Stimulated activated CD4-positive, alpha-beta T cell treated with anti-CD3 and anti-CD28 coated beads, Interleukin-1b, Interleukin-23, amount 100 ng/mL, for 4 hours (primary cell): Measurements from ENCODE around the gene DIABLO.
"Not testable (repeated sequence)": the region's sequence is repeated elsewhere in the genome, so short reads cannot be mapped to it uniquely, and the experiment has no call there.

ENCODE experiments used
- DNase-seq, 2 donors: peaks; one replicate each; pipeline ENCODE4 v3.0.0-alpha.2; 2020; ENCODE audit warnings: low read depth in 2 of 2

The DIABLO gene

GRCh38 chr12:122189626-122190475, 36.0 kb downstream of the DIABLO start:
- DNase-seq, result no peak

- DNase-seq, result no peak
Measured at GRCh38 chr12:122187466-122187865, 38.4 kb downstream of the DIABLO start.

DNA sequence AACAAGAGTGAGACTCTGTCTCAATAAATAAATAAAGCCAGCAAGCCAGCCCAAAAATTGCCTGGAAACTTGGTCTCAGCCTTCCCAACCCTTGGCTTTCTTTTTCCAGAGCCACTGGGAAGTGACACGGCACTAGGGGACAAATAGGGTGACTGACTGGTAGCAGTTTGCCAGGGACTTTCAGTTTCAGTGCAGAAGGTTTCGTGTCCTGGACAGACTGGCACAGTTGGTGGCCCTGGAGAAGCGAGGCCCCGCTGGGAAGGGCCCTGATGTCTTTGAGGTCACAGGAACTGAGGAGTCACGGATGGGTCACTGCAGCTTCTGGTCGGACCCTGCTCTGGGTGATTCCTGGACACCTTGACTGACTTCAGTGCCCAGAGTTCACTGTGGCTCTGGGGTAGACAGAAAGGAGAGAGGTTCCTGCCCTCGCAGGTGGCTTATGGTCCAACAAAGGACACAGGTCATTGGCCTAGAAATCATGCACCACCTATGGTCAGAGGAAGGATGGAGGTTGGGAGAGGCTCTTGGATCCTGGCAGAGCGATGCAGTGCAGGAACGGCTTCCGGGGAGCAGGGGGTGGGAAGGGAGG, 40.3 kb downstream of the DIABLO start:
- no peak for DNase-seq

- no peak for DNase-seq
Measured at GRCh38 chr12:122185079-122185478, 40.8 kb downstream of the DIABLO start.

GRCh38 chr12:122184517-122184916, 41.3 kb downstream of the DIABLO start:
- no peak for DNase-seq

DNA sequence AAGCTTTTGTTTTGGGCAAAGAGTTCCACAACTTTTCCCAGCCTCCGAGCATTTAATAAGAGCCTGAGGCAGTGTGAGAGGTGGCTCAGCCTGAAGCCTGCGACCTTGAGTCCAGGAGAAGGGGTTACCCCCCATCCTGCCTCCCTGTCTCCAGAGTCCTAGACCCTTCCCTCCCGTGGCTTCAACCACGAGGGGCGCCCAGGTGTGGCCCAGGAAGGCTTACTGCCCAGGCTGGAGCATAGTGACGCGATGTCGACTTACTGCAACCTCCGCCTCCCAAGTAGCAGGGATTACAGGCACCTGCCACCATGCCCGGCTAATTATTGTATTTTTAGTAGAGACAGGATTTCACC, 42.3 kb downstream of the DIABLO start:
- DNase-seq, result no peak

DNA sequence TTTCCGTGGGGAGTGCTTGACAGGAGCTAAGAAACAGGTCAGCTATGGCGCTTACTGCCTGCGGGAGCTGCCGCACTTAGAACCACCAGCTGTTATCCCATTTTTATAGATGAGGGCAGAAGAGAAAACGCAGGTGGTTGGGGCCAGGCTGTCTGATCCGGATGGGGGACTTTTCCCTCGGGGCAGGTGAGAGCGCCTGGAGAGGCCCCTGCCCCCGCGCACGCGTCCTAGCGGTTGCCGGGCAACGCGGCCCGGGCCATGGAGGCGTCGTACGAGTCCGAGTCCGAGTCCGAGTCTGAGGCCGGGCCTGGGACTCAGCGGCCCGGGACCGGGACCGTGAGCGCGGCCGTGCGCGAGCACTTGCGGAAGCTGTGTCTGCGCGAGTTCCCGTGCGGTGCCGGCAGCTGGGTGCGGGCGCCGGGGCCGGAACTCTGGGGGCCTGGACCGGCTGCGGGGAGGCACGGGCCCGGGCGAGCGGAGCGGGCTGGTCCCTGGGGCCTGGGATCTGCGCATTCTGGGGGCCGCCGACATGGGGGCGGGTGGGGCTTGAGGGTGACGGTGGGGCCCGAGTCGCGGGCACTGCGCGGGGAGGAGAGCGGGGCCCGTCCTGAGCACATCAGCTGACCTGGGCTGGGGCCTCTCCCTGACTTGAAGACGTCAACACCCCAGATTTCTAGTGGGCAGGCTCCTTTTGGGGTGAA, 42.8 kb downstream of the DIABLO start, which contains the start of gene LRRC43:
LRRC43 (plus strand) TSS at position 237 of the 701 bp plus-strand sequence; CDS start at position 259, 22 bp downstream.
- no peak for DNase-seq

- DNase-seq, result not testable (repeated sequence)
Measured at GRCh38 chr12:122176473-122176872, 49.4 kb downstream of the DIABLO start.

DNA sequence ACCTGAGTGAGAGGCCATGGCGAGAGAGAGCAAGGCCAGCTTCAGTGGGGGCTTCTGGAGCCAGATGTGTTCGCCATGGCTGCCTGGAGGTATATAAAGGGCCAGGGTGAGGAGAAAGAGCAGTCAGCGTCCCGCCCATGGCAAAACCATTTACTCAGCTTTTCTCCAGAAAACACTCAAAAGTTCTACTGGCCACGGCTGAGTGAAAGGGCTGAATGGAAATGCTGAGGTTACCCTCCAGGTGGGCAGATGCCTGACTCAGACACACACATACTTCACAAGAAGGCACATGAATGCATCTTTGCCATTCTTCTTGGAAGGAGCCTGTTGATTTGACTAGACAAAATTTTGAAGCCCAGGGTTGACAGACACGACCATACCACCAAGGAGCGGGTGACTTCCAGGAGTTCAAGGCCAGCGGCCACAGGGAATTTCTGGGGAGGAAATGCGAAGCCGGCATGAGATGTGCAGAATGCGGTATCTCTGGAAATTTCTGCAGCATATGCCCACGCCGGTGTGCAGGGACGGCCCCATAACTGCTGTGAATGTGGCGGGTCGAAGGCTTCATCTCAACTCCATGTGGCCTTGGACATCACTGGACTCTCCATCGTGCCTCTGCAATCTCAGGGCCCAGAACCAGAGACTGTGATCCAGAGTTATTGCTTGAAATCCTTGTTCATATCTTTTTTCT, 51.6 kb downstream of the DIABLO start, which contains the start of gene IL31:
IL31 (minus strand) TSS at position 67 of the 691 bp plus-strand sequence; CDS start at position 18, 49 bp downstream.
- DNase-seq, result no peak

DNA sequence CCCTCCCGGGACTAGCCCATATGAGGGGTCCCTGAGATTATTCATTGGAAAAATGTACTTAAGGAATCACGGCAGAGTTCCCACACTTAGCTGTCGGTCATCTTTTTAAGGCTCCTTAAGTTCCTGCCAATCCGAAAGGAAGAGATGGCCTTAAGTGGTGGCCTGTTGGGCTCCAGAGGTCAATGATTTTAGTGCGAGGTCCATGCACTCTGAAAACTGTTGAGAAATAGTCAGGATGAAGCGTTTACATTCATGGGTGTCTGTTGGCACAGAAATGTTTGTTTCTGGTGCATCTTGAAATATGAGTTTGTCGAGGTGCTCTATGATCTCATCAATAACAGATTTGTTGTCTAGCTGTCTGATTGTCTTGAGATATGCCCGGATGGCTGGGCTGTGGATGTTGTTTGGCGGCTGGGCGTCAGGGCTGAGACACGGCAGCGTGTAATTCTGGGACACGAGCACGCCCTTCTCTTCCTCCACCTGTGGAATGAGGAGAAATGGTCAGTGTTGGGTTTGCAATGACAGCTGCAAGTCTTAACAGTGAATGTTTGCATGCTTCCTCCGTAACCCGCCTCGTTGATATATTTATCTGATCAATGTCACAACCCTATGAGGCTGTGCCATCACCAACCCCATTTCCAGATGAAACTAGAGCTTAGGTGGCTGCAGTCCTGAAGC, 53.5 kb downstream of the DIABLO start:
- no peak for DNase-seq

DNA sequence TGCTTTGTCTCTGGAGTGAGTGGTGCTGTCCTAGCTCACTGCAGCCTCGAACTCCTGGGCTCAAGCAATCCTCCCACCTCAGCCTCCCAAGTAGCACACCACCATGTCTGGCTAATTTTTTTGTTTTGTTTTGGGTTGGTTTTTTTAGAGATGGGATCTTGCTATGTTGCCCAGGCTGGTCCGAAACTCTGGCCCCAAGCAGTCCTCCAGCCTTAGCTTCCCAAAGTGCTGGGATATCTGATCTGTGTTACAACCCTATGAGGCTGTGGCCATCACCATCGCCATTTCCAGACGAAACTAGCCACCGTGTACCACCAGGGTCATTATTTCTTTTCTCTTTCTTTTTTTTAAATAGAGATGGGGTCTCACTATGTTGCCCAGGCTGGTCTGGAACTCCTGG, 54.5 kb downstream of the DIABLO start:
- DNase-seq, result no peak

GRCh38 chr12:122168492-122168891, 57.4 kb downstream of the DIABLO start:
- no peak for DNase-seq

GRCh38 chr12:122167356-122167925, 58.4 kb downstream of the DIABLO start:
- DNase-seq, result no peak

- DNase-seq, result no peak
Measured at GRCh38 chr12:122166422-122167349, 59.2 kb downstream of the DIABLO start.

DNA sequence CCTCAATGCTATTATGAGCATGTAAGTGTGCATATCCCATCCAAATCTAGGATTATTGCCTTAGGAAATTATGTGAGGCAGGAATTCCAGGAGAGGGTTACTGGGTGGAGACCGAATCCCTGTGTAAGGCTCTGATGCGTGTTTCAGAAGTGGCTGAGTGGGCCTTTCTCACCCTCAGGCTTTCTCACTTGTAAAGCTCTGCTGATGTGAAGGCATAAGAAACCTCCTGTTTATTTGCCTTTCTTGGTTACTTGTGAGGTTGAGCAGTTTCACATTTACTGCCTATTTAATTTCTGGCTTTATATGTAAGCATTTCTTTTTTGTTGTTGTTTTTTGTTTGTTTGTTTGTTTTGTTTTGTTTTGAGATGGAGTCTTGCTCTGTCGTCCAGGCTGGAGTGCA, 62.9 kb downstream of the DIABLO start:
- DNase-seq, result no peak

DNA sequence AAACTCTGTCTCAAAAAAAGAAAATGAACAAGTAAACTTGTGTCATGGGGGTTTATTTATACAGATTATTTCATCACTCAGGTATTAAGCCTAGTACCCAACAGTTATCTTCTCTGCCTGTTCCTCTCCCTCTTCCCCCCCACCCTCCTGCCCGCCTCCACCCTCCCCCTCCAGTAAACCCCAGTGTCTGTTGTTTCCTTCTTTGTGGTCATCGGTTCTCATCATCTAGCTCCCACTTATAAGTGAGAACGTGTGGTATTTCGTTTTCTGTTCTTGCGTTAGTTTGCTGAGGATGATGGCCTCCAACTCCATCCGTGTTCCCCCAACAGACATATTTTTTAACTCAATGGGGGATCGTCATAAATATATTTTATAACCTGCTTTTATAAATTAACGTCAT, 64.2 kb downstream of the DIABLO start:
- DNase-seq, result no peak

DNA sequence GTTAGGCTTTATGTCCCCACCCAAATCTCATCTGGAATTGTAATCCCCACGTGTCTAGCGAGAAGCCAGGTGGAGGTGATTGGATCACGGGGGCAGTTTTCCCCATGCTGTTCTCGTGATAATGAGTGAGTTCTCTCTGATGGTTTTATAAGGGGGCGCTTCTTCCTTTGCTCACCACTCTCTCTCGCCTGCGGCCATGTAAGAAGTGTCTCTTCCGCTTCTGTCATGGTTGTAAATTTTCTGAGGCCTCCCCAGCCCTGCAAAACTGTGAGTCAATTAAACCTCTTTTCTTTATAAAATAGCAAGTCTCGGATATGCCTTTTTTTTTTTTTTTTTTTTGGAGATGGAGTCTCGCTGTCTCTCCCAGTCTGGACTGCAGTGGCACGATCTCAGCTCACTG, 65.1 kb downstream of the DIABLO start:
- DNase-seq, result no peak

DNA sequence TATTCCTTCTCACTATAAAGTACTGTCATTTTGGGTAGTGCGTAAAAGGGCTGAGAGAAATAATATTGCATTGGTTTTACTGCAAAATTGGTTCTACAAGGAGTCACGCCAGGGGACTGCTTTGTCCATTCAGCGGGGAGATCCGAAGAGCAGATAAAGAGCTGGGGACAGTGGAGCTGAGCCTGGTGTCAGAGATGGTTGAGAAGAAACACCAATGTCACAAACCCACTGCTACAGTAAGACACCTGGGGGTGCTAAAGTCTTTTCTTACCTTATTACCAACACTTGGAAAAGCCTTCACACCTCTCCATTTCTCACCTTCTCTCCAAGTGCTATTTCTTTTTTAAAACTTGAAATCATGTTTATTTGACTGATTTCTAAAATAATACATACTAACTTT, 66.0 kb downstream of the DIABLO start:
- no peak for DNase-seq

DNA sequence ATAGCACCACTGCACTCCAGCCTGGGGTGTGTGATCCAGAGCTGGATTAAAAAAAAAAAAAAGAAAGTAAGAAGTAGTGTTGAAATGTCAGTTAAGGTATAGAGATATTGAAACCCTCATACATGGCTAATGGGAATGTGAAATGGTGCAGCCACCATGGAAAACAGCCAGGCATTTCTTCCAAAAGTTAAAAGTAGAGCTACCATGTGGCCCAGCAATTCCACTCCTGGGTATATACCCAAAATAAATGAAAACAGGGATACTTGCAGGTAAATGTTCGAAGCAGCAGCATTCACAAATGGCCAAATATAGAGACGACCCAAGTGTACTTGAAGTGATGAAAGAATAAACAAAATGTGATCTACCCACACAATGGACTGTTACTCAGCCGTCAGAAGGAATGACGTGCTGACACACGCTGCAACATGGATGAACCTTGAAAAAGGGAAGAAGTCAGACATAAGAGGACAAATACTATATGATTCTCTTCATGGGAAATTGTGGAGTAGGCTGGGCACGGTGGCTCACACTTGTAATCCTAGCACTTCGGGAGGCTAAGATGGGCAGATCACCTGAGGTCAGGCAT, 67.1 kb downstream of the DIABLO start:
- no peak for DNase-seq
